Stimulated activated CD4-positive, alpha-beta T cell treated with anti-CD3 and anti-CD28 coated beads, Interleukin-4, amount 100 ng/mL, for 1 hour (primary cell): ENCODE data around the gene METTL13.
A peak's percentile ranks its signal among the peaks of the same experiment; 100 is the strongest.

Experiments used
- DNase-seq: peaks from one replicate; pipeline ENCODE4 v3.0.0-alpha.2; 2020

Gene METTL13, protein sequence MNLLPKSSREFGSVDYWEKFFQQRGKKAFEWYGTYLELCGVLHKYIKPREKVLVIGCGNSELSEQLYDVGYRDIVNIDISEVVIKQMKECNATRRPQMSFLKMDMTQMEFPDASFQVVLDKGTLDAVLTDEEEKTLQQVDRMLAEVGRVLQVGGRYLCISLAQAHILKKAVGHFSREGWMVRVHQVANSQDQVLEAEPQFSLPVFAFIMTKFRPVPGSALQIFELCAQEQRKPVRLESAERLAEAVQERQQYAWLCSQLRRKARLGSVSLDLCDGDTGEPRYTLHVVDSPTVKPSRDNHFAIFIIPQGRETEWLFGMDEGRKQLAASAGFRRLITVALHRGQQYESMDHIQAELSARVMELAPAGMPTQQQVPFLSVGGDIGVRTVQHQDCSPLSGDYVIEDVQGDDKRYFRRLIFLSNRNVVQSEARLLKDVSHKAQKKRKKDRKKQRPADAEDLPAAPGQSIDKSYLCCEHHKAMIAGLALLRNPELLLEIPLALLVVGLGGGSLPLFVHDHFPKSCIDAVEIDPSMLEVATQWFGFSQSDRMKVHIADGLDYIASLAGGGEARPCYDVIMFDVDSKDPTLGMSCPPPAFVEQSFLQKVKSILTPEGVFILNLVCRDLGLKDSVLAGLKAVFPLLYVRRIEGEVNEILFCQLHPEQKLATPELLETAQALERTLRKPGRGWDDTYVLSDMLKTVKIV

GRCh38 chr1:171781176-171781875, at the start of gene METTL13:
Gene METTL13 (plus strand): TSS chr1:171781660. CDS start chr1:171781968, 308 bp downstream.
- DNase-seq: peak; percentile 98

- DNase-seq: no peak
Measured at GRCh38 chr1:171736196-171736595, 45.3 kb upstream of the METTL13 start.

GRCh38 chr1:171738911-171739310, 42.5 kb upstream of the METTL13 start:
- DNase-seq: no peak

DNA sequence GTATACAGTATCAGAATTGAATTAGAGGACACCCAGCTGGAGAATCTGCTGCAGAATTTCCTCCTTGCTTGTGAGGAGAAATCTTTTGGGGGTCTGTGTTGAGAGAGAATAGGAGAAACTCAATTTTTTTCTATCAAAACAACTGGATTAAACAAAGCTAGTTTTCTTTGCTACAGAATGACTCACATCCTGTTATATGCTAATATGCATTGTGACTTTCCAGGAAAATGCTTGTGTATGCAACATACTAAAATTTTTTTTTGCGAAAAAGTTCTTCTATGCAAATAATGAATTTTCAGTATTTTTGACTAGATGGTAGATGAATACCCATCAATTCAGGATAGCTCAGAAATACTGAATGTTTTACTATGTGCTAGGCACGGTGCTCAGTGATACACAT, 41.8 kb upstream of the METTL13 start:
- DNase-seq: no peak

- no peak for DNase-seq
Measured at GRCh38 chr1:171740356-171740863, 41.0 kb upstream of the METTL13 start.

DNA sequence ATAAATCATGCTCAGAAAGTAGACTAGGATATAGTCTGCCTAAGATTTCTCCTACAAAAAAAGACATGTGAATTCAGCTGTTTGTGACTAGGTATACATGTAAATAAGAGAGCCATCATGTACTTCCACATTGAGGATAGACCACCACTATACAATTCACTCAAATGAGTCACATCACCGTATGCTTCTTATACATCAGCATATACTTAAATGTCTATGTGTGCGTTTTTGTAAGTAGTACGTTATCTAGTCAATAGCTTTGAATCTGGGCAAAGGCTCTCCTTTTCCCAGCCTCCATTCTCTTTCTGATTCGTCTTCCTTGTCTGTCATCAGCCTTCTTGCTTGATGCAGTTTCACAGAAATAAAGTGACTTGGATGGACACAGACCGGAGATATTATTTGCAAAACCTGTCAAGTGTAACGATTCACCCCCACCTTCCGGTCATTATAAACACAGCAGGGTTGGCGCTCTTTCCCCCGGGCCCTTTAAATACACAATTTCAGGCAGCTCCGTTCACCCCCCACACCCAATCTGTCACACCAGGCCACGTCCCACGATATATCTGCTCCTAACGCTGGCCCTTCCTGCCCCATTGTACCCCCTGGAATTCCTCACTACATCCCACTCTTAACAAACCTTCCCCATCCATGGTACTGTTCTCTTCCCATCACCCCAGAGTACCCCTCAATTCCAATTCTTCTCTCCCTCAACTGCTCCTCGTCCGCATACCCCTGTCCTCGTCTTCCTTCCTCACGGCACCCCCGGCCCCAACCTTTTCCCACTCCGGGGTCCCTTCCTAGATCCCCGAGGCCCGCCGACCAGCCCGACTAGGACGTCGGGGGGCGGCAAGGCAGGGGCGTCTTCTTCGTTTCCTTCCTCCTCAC, 40.2 kb upstream of the METTL13 start:
- peak; percentile 32 for DNase-seq

DNA sequence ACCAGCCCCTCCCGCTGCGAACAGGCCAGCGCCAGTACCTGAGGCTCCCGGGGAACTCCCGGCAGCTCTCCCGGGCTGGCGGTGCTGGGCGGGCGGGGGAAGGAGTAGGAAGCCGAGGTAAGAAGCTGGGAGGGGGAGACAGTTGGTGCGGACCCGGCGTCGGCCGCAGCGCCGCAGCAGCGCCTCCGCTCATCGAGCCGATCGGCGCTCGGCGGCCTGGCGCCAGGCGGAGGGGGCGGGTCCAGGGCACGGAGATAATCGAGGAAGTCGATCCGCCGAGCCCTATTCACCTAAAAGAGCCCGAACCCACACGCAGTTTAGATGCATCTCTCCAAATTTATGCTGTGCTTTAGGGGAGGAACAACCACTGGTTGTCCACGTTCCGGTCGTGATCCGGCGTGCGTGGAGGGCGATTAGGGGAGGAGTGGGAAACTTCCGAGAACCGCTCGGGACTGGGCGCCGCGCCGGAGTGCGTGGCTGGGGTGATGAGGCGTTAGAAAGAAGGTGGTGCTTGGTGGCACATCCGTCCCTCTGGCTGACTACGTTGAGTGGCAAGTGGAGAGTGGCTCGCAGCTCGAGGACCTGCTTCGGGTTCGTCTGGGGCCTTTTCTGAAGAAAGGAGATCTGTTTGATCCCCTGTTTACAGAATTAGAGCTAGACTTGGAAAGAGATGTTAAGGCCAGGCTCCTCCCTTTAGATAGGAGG, 39.4 kb upstream of the METTL13 start, which contains the start of gene VAMP4:
VAMP4 (minus strand) TSS at position 194 of the 705 bp plus-strand sequence. CDS start 3,651 bp downstream, outside the sequence.
- DNase-seq: peak; percentile 88

- peak; percentile 13 for DNase-seq
Measured at GRCh38 chr1:171742577-171742922, 38.9 kb upstream of the METTL13 start.

DNA sequence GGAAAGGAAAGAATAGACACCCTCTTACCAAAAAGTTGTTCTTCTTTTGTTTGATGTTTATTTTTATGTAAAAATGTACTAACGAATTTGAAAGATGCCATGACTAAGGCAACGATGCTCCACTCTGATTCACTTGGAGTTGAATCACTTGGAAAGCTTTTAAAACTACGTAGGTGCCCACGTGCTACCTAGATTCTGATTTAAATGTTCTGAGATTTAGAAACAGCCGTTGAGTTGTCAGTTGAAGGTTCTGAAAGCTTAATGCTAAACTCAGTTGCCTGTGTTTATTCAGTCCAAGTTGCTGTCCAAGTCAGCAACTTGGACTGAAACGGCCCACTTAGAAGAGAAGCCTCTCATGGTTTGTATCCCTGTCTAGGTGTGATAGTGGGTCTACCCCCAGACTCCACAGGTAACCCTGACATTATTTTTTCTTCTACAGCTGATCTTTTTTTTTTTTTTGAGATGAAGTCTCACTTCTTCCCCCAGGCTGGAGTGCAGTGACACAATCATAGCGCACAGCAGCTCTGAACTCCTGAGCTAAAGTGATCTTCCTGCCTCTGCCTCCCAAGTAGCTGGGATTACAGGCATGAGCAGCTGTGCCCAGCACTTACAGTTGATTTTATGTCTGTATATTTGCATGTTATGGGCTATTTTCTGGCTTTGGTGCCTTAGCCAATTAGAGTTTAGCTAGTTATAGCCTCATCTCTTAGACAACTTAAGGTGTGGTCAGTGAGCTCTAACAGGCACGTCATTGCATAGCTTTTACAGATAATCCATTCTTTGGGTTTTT, 38.2 kb upstream of the METTL13 start:
- no peak for DNase-seq

DNA sequence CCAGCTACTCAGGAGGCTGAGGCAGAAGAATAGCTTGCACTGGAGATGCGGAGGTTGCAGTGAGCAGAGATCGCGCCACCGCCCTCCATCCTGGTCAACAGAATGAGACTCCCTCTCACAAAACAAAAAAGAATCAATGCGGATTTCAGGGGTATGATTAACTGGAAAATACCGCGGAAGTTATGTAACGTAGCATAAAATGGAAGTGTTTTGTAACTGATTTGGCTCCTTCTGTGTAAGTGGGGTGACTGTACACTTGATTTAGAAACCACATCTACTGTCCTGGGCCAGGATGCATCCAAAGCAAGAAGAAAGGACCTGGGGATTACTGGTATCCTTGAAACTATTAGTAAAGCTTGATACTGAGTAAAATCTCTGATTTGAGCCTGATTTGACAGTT, 36.5 kb upstream of the METTL13 start:
- DNase-seq: no peak

- no peak for DNase-seq
Measured at GRCh38 chr1:171748651-171749050, 32.8 kb upstream of the METTL13 start.

DNA sequence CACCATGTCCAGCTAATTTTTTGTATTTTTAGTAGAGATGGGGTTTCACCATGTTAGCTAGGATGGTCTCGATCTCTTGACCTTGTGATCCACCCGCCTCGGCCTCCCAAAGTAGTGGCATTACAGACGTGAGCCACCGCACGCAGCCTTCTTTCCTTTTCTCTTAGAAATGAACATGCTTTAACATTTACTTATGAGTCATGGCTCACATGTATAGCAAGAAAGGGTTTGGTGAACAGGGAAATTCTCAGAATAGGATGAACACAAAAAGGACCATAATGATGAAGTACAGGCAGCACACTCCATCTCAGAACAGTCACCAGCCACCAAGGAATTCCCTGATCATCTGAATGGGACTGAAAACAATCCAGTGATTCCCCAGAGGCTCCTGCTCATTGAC, 30.2 kb upstream of the METTL13 start:
- no peak for DNase-seq

DNA sequence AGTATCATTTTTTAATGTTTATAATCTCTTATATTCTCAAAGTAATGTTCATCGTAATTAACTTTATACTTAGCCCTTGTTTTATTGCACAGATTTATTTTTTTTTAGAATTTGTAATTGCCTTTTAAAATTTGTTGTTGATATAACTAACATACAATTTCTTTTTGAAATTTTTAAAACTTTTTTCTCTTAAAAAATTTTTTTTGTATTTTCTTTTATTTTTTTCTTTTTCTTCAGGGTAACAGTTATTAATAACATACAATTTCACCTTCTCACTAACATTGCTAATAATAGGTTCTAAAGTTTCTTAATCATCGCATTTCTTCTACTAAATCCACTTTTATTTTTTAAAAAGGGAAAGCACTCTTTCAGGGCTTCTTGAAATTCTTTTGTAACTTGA, 28.3 kb upstream of the METTL13 start:
- no peak for DNase-seq

DNA sequence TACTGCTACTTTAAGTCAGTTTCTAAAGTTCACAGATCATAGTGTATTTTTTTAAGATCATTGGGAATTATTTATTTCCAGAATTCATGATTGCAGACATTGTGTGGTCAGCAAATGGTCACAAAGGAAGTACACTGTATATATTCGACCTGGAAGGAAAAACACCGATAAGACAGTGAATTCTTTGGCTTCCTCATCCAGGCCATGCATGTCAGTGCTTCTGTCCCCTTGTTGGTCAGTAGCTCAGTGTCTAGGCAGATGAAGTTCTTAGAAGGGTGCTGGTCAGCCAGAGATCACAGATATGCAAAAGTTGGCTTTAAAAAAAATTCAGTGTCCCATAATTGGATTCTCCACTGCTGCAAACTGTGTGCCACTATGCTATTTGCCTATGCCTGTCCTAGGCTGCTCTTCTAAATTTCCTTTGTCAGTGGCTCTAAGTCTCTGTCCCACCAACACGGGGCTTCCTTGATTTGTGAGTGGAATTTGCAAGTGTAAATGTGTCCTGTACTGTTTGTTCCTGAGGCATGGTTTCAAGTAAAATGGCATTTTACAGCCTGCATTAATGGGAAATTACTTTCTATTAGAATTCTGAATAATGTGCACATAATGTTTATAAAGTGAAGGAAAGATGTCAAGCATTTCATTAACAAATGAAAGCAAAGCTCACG, 27.6 kb upstream of the METTL13 start:
- no peak for DNase-seq

GRCh38 chr1:171754353-171754705, 27.1 kb upstream of the METTL13 start:
- no peak for DNase-seq

DNA sequence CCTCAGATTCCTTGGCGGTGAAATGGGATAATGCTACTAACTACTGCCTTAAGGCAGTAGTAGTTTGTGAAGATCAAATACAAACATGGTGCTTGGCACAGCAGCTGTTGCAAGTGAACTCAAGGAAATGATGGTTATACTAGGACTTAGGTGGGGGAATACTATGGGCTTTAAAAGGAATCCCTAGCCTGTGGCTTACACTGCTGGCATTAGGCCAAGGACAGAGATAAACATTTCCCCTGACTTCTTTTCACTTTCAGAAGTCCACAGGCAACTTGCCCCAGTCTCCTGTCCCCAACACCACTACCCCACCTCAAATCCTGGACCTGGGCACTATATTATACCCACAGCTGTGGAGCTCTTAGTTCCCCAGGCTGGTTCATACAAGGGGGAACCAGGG, 26.5 kb upstream of the METTL13 start:
- DNase-seq: no peak

GRCh38 chr1:171756856-171757255, 24.6 kb upstream of the METTL13 start:
- no peak for DNase-seq

DNA sequence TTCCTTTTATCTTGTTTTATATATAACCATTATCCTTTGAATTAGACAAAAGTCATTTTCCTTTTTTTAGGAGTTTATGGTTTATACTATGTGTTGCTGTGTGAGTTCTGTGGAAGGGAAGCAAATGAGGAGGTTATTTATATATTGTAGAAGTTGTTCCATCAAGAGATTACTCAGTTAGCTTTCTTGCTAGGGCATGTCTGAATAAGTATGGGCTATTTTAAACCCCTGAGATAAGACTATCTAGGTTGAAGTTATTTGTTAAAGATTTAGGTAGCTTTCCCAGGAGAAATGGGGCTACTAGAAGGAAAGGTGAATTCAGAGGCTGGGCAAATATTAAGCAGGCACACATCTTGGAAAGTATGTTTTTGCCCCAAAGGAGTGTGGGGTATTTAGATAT, 23.4 kb upstream of the METTL13 start:
- DNase-seq: no peak

- no peak for DNase-seq
Measured at GRCh38 chr1:171762143-171762563, 19.3 kb upstream of the METTL13 start.

- DNase-seq: no peak
Measured at GRCh38 chr1:171763764-171764163, 17.7 kb upstream of the METTL13 start.
